ENCODE results near the gene WNT9A. TPM values are rescaled to one million over a fixed set of nuclear protein-coding genes. Genes with fewer than 3 reads are reported as not detected.

Gene WNT9A
- total RNA-seq, 1 donor, result 0.36 TPM

DNA sequence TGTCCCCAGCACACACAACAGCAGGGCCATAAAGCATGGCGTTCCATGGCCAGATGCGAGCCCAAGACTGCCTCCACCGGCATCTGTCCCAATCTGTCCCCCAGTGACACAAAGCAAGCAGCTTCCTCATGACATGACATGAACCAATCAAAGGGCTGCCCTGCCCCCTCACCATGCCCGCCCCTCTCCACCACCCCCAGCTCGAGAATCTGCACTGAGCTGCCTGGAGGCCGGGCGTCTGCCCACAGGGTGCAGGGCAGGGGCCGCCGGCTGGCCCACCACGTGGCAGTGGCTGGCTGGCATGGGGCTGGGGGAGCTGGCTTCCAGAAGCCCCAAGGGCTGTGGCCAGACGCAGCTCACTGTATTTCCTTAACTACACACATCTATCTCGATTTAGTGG, 27.8 kb downstream of the WNT9A start:
- peak; percentile 68 for DNase-seq (ENCODE audit: insufficient read length, low spot score, missing footprints)
- no peaks in the 10 kb centered on the region for H3K36me3 ChIP-seq (ENCODE audit: insufficient read depth, low read length)
- H3K4me1 ChIP-seq (ENCODE audit: insufficient read depth, low read length), result no peaks in the 10 kb centered on the region
- no peak overlapping the region for H2AFZ ChIP-seq (ENCODE audit: low read length)
- no peaks in the 10 kb centered on the region for H4K20me1 ChIP-seq (ENCODE audit: insufficient read depth, low read length)
- no peaks in the 10 kb centered on the region for H3K9me3 ChIP-seq (ENCODE audit: low read depth, low read length)
- TF ChIP-seq CTCF (IDR thresholded peaks at IDR 0.05; ENCODE audit: extremely low read depth, low read depth, low read length), result no peak
- no peak overlapping the region for H3K27ac ChIP-seq (ENCODE audit: low read depth, low read length)
- H3K4me2 ChIP-seq (ENCODE audit: insufficient read depth, low read length), result no peak overlapping the region
- no peak overlapping the region for H3K4me3 ChIP-seq (ENCODE audit: insufficient read depth, low read length)
- H3K27me3 ChIP-seq (ENCODE audit: insufficient read depth, low read length), result no peaks in the 10 kb centered on the region
- no peaks in the 10 kb centered on the region for H3K79me2 ChIP-seq (ENCODE audit: insufficient read depth, low read length)

GRCh38 chr1:227918736-227919135, 29.0 kb downstream of the WNT9A start:
- no peaks in the 10 kb centered on the region for H4K20me1 ChIP-seq (ENCODE audit: insufficient read depth, low read length)
- H3K36me3 ChIP-seq (ENCODE audit: insufficient read depth, low read length), result no peaks in the 10 kb centered on the region
- DNase-seq (ENCODE audit: insufficient read length, low spot score, missing footprints), result peak; percentile 86
- H3K27ac ChIP-seq (ENCODE audit: low read depth, low read length), result no peak overlapping the region
- H3K4me2 ChIP-seq (ENCODE audit: insufficient read depth, low read length), result no peak overlapping the region
- no peak overlapping the region for H3K4me3 ChIP-seq (ENCODE audit: insufficient read depth, low read length)
- H3K4me1 ChIP-seq (ENCODE audit: insufficient read depth, low read length), result no peaks in the 10 kb centered on the region
- H3K9me3 ChIP-seq (ENCODE audit: low read depth, low read length), result no peaks in the 10 kb centered on the region
- H3K27me3 ChIP-seq (ENCODE audit: insufficient read depth, low read length), result no peaks in the 10 kb centered on the region
- no peak for TF ChIP-seq CTCF (IDR thresholded peaks at IDR 0.05; ENCODE audit: extremely low read depth, low read depth, low read length)
- H3K79me2 ChIP-seq (ENCODE audit: insufficient read depth, low read length), result no peaks in the 10 kb centered on the region
- H2AFZ ChIP-seq (ENCODE audit: low read length), result no peak overlapping the region

DNA sequence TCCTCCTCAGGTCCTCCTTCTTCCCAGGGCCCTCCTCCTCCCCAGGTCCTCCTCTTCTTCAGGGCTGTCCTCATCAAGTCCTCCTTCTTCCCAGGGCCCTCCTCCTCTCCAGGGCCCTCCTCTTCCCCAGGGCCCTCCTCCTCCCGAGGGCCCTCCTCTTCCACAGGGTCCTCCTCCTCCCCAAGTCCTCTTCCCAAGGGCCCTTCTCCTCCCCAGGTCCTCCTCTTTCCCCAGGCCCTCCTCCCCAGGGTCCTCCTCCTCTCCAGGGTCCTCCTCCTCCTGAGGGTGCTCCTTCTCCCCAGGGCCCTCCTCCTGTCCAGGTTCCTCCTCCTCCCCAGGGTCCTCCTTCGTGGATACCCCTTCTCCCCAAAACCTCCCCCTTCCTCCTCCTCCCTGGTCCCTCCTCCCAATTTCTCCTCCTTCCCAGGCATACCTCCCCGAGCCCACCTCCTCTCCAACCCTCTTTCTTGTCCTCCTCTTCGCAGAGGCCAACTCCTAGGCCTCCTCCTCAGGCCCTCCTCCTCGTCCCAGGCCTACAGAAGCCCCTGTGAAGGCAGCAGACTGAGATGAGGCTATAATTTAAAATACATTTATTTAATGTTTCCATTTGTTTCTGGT, 29.5 kb downstream of the WNT9A start:
- H2AFZ ChIP-seq (ENCODE audit: low read length), result no peak overlapping the region
- TF ChIP-seq CTCF (IDR thresholded peaks at IDR 0.05; ENCODE audit: extremely low read depth, low read depth, low read length), result no peak

GRCh38 chr1:227917081-227917950, 30.4 kb downstream of the WNT9A start:
- Histone ChIP-seq H3K4me2 (ENCODE audit: insufficient read depth, low read length) (no peak overlapping the region), H3K9me3 (ENCODE audit: low read depth, low read length) (no peaks in the 10 kb centered on the region), H2AFZ (ENCODE audit: low read length) (no peak overlapping the region), H4K20me1 (ENCODE audit: insufficient read depth, low read length) (no peaks in the 10 kb centered on the region), H3K36me3 (ENCODE audit: insufficient read depth, low read length) (no peaks in the 10 kb centered on the region), H3K4me1 (ENCODE audit: insufficient read depth, low read length) (no peaks in the 10 kb centered on the region), H3K79me2 (ENCODE audit: insufficient read depth, low read length) (no peaks in the 10 kb centered on the region), H3K27ac (ENCODE audit: low read depth, low read length) (no peak overlapping the region), H3K27me3 (ENCODE audit: insufficient read depth, low read length) (peaks cover 5% of the 10 kb centered on the region), H3K4me3 (ENCODE audit: insufficient read depth, low read length) (no peak overlapping the region)
- DNase-seq (ENCODE audit: insufficient read length, low spot score, missing footprints), result peak; percentile 65
- no peak for TF ChIP-seq CTCF (IDR thresholded peaks at IDR 0.05; ENCODE audit: extremely low read depth, low read depth, low read length)

More for the DNA sequence above, 29.5 kb downstream of the WNT9A start:
- Histone ChIP-seq H3K4me2 (ENCODE audit: insufficient read depth, low read length) (no peak overlapping the region), H4K20me1 (ENCODE audit: insufficient read depth, low read length) (no peaks in the 10 kb centered on the region), H3K79me2 (ENCODE audit: insufficient read depth, low read length) (no peaks in the 10 kb centered on the region), H3K4me3 (ENCODE audit: insufficient read depth, low read length) (no peak overlapping the region), H3K36me3 (ENCODE audit: insufficient read depth, low read length) (no peaks in the 10 kb centered on the region), H3K27ac (ENCODE audit: low read depth, low read length) (no peak overlapping the region), H3K27me3 (ENCODE audit: insufficient read depth, low read length) (peaks cover 3% of the 10 kb centered on the region), H3K4me1 (ENCODE audit: insufficient read depth, low read length) (no peaks in the 10 kb centered on the region), H3K9me3 (ENCODE audit: low read depth, low read length) (no peaks in the 10 kb centered on the region)
- DNase-seq (ENCODE audit: insufficient read length, low spot score, missing footprints), result peak; percentile 82
